Effector CD4-positive, alpha-beta T cell (primary cell): Measurements from ENCODE around the gene TOR1AIP2.
"Not testable (repeated sequence)": the region's sequence is repeated elsewhere in the genome, so short reads cannot be mapped to it uniquely, and the experiment has no call there.

Source experiments
- DNase-seq: peaks from one replicate; pipeline ENCODE4 v3.0.0-alpha.2; 2020

Gene TOR1AIP2

DNA sequence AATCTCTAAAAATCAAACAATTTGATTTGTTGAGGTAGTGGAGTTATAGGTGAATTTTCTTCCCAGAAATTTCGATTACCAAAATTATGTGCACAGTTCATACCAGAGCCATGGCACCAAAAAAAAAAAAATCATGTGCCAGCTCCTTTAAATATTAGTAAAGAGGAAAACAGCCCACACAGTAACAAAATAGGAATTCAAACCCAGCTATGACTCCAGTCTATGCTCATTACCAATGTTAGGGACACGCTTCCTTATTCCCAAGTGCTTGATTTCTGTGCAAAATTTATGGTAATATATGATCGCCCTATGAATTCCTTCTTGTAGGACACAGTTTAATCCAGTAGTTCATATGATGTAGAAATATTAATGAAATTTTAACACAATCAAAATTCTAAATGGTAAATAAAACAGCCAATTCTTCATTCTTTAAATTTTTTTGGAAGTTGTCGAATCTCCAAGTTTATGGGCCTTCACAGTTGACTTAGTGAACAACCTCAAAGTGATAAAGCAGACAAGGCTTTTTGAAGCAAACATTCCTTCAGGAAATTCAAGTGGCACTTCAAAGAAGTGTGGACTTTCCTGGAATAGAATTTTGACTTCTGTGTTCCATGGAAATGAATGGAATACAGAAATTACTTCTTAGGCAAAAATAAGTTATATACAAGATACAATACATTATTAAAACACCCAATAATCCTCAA lies 1.9 kb downstream of the TOR1AIP2 start:
- DNase-seq: no peak

DNA sequence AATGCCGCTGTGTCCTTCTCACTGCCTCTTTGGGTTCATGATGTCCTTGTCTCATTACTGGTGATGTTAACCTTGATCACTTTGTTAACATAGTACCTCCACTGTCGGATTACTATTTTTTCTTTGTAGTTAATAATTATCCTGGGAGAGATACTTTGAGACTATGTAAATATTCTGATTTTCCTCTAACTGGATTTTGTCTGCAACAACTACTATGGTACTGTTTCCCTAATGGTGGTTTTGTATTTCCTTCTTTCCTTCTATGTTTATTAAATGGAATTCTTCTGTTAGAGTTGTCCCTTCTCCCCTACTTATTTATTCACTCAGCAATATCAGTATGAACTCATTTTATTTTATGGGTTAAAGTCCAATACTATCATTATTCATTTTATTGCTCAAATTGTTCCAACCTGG lies 4.2 kb downstream of the TOR1AIP2 start:
- no peak for DNase-seq

GRCh38 chr1:179872558-179872957 lies 5.0 kb downstream of the TOR1AIP2 start:
- no peak for DNase-seq

DNA sequence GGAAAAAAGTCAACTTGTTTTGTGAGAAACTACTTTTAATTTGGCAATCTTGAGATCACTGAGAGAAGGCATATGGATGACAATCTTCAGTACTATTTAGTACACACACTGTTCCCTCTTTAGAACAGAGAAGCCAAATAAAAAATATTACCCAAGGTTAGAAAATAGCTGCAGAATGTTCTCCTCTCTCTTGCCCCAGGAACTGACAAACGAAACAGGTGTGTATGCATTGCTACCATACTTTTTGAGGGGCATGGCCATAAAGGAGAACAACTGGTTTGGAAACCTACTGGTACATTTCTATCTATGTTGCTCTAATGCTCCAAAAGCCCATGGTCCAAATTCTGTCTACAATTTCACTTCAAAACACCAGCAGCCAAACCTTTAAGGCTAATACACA lies 5.7 kb downstream of the TOR1AIP2 start:
- no peak for DNase-seq

GRCh38 chr1:179870870-179871269 lies 6.7 kb downstream of the TOR1AIP2 start:
- DNase-seq: no peak

GRCh38 chr1:179867493-179868330 lies 9.9 kb downstream of the TOR1AIP2 start:
- DNase-seq: peak; percentile 42

- DNase-seq: no peak
Observed at GRCh38 chr1:179866616-179867015, 11.0 kb downstream of the TOR1AIP2 start.

- DNase-seq: no peak
Observed at GRCh38 chr1:179865377-179865776, 12.2 kb downstream of the TOR1AIP2 start.

GRCh38 chr1:179860652-179861051 lies 17.0 kb downstream of the TOR1AIP2 start:
- no peak for DNase-seq

- DNase-seq: no peak
Observed at GRCh38 chr1:179857009-179857408, 20.6 kb downstream of the TOR1AIP2 start.

GRCh38 chr1:179856296-179856695 lies 21.3 kb downstream of the TOR1AIP2 start:
- DNase-seq: no peak

- not testable (repeated sequence) for DNase-seq
Observed at GRCh38 chr1:179855831-179856230, 21.8 kb downstream of the TOR1AIP2 start.

DNA sequence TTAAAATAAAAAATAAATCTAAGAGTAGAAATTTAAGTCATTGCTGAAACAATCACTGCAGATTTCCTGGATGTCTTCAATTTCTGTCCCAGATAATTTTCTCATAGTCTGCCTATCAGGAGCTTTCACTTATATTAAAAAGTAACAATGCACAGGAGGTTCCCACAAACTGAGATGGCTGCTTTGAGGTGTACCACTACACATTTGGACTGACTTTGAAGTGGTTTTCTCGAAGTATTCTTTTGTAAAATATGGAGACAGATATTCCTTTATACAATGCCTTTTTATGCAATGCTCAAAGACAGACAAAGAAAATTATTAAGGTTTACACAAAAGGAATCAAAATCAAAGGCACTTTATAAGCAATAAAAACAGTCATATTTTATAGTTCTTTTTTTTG lies 24.5 kb downstream of the TOR1AIP2 start:
- DNase-seq: no peak

DNA sequence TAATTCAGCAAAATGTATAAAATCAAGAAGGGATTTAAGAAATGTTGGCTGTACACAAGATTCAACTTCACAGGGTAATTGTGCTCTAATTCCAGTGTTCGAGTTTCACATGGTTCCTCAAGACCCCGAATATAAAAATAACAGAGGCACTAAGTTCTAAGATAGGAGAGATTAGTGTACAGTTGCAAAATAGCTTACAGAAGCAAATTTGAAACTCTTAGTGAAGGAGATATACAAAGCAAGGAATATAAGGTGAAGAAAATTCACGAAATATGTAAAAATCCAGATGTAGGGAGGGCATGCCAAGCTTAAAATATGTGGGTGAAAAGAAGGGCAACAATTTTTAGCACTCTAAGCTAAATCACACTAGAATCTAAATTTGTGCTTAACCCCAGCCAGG lies 29.4 kb downstream of the TOR1AIP2 start:
- DNase-seq: no peak

DNA sequence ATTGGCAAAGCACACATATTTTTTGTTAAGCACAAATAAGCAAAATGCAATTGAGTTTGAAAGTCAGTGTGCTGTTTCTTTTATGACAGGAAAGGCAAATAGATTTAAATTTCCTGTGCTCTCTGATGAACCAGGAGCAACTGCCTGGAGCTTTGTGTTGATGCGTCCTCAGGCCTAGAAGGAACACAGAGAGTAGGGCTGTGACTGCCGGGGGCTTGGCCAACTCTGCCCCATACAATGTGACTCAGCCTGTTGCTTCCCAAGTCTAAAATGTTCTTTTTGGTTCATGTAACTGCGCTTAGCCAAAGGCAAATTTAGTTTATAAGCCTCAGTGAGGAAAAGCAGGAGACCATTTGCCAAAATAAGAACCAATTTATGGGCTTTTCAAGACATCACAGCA lies 37.5 kb downstream of the TOR1AIP2 start:
- no peak for DNase-seq

DNA sequence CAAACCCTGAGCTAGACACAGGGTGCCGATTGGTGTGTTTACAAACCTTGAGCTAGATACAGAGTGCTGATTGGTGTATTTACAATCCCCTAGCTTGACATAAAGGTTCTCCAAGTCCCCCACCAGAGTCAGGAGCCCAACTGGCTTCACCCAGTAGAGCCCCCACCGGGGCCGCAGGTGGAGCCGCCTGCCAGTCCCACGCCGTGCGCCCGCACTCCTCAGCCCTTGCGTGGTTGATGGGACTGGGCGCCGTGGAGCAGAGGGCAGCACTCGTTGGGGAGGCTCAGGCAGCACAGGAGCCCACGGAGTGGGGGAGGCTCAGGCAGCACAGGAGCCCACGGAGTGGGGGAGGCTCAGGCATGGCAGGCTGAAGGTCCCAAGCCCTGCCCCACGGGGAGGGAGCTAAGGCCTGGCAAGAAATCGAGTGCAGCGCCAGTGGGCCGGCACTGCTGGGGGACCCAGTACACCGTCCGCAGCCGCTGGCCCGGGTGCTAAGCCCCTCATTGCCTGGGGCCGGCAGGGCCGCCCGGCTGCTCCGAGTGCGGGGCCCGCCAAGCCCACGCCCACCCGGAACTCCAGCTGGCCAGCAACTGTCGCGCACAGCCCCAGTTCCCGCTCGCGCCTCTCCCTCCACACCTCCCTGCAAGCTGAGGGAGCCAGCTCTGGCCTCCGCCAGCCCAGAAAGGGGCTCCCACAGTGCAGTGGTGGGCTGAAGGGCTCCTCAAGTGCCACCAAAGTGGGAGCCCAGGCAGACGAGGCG lies 40.7 kb downstream of the TOR1AIP2 start:
- not testable (repeated sequence) for DNase-seq

DNA sequence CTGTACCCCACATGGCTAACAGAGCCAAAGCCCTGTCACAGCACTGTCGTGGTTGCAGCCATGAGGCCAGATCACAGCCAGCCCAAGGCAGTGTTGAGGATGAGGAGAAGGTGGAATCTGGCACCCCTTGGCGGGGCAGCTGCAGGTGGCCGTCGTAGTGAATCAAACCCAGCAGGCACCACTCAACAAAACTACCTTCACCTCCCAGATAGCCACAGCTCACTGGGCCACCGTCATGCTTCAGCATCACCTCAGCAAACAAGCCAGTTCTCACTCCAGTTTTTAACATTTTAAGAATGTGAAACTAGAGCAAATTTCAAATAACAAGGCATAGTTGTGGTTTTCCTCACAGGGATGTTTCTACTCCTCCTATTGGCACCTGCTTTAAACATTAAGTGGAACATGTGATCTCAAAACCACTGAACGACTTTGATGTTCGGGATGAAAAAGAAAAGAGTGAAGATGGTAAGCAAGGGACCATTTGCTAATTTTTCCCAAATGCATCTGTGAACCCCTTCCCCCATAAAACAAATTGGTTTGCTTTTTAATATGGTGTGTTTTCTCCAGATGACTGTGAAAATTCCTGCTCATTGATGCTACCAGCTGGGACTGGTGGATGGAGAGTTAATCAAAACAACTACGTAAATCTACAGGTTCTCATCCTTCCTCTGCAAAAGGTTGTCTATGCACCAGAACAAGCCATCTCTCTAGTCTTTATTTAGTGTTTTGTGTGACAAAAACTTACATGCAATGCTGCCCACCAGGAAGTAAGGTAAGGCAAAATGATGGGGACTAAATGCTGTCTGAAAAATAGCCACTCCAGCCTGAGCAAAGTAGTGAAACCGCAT lies 45.5 kb downstream of the TOR1AIP2 start:
- DNase-seq: no peak

DNA sequence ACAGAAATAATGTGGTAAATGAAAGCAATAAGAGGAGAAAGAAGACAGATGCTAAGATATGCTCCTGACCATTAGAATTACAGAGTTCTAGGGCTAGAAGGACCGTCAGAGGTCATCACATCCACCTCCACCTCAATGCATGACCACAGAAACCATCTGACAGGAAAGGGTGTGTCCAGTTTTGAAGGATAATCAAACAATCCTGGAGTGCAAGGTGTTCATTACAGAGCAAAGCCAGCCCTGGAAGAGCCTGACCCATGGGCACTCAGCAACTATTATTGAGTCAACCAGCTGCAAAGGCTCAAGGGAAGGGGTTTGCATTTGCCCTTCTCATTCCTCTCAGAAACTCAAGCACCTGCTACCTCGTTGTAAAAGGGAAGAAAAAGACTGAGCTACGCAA lies 46.4 kb downstream of the TOR1AIP2 start:
- no peak for DNase-seq

DNA sequence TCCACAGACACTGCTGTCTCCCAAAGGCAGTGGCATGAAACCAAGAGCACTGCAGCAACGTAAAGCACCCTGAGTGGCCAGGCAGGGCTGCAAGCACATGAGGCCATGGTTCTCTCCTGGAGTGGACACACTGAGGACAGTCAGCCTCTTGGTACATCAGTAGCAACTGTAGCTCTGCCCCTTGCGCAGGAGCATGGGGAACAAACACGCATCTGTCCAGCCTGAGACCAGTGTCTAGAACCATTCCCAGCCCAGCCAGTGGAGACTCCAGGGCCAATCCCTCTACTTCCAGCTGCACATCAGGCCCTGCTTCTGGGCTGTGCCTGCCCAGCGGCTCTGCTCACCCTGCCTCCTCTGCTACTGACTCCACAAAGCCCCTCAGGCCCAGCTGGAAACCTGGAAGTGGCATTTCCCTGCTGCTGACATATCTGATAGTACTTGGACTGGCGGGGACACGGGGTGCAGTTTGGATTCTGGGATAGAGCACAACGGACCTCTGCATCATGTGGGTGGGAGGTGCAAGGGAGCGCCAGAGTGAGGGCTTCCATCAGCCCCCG lies 49.0 kb downstream of the TOR1AIP2 start:
- DNase-seq: no peak

GRCh38 chr1:179826626-179827280 lies 50.9 kb downstream of the TOR1AIP2 start:
- no peak for DNase-seq

- no peak for DNase-seq
Observed at GRCh38 chr1:179825798-179826460, 51.7 kb downstream of the TOR1AIP2 start.
